Measurements from ENCODE around the gene HCRTR1.

HCRTR1 gene

DNA sequence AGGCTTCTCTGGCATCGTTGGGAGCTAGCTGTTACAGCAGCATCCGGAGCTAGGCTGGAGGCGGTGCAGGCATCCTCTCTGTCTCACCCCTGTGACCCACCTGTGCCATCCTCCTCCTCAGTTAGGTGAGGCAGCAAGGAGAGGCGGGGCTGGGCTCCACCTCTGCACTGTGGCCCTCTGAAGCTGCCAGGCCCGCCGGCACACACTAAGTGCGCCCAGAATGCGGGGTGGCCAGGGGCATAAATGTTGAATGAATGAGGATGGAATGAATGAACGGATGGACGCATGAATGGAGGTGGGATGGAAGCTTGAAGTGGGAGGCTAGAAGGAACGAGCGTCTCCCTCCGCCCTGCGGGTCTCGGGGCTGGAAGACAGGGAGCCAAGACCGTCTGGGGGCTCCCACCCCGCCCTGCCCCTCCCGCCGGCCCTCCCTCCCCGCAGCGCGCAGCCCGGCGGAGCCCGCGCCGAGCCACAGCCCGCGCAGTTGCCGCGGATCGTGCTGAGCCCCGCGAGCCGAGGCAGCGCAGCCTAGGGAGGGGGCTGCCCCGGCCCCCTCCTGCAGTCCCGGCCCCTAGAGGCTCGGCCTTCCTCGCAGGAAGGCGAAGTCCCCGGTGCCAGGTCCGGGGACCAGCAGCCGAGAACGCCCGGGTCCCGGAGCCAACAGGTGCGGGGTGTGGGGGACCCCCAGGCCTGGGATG is at the start of gene HCRTR1:
HCRTR1 (plus strand) TSS at position 472 of the 698 bp plus-strand sequence. CDS start 1,504 bp downstream, outside the sequence.
- Histone ChIP-seq H3K4me3 (ENCODE audit: low read length) (peak within 1 kb of the TSS; percentile 39), H3K27me3 (ENCODE audit: insufficient read depth, low read length) (peaks cover 26% of the 10 kb centered on the region), H3K4me1 (ENCODE audit: insufficient read depth, low read length) (peaks cover 12% of the 10 kb centered on the region), H3K36me3 (ENCODE audit: insufficient read depth, low read length) (no peaks in the 10 kb centered on the region), H2AFZ (ENCODE audit: low read depth, low read length) (peak within 1 kb of the TSS; percentile 73), H3K9me3 (ENCODE audit: low read length) (no peaks in the 10 kb centered on the region)

DNA sequence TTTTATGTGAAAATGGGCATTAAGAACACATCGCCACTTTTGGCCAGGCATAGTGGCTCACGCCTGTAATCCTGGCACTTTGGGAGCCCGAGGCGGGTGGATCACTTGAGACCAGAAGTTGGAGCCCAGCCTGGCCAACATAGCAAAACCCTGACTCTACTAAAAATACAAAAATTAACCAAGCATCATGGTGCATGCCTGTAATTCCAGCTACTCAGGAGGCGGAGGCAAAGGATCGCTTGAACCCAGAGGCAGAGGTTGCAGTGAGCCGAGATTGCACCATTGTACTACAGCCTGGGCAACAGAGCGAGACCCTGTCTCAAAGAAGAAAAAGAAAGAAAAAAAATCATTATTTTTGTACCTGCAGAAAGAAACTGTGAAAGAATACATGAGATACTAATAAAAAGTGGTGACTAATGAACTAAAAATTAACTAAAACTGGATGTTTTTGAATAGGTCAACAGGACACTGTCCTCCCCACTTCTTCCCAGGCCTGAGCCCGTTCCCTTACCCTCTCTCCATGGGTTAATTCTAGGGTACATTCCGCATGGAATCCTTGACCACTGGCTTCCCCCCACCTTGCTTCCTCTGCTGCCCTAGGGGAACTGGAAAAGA is 49.4 kb upstream of the HCRTR1 start:
- Histone ChIP-seq H3K4me1 (ENCODE audit: insufficient read depth, low read length) (peaks cover 7% of the 10 kb centered on the region), H3K36me3 (ENCODE audit: insufficient read depth, low read length) (no peaks in the 10 kb centered on the region), H3K9me3 (ENCODE audit: low read length) (no peaks in the 10 kb centered on the region), H3K4me3 (ENCODE audit: low read length) (no peak overlapping the region), H2AFZ (ENCODE audit: low read depth, low read length) (no peak overlapping the region), H3K27me3 (ENCODE audit: insufficient read depth, low read length) (peaks cover 14% of the 10 kb centered on the region)

DNA sequence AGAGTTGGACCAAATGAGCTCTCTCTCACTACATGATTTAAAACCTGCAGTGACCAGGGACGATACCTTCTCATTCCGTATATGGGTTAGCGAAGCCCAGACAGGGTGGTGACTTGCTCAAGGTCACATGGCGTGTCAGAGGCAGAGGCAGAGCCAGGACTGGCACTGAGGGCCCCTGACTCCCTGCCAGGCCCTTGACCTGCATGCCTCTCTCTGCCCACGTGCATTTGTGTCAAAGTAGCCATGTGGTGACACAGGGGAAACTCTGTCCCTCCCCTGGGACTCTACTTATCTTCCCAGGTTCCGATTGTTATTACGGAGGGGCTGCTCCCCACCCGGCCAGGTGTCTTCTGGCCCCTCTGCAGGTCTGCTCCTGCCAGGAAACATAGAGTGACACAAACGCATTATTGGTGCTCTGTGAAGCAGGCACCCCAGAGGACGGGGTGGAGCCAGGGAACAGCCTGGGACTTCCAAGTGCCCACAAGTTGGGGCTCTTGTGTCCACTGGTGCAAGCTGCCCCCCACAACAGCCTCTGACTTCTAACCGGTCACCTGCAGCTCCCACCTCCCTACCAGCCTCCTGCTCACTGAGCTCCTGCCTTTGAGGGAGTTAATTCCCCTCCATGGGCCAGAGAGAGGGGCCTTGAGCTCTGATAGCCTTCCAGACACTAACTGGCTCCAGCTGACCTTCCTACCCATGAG is 48.4 kb upstream of the HCRTR1 start:
- no peaks in the 10 kb centered on the region for H3K9me3 ChIP-seq (ENCODE audit: low read length)
- H2AFZ ChIP-seq (ENCODE audit: low read depth, low read length), result no peak overlapping the region
- peaks cover 7% of the 10 kb centered on the region for H3K4me1 ChIP-seq (ENCODE audit: insufficient read depth, low read length)
- no peak overlapping the region for H3K4me3 ChIP-seq (ENCODE audit: low read length)
- no peaks in the 10 kb centered on the region for H3K36me3 ChIP-seq (ENCODE audit: insufficient read depth, low read length)
- peaks cover 17% of the 10 kb centered on the region for H3K27me3 ChIP-seq (ENCODE audit: insufficient read depth, low read length)

DNA sequence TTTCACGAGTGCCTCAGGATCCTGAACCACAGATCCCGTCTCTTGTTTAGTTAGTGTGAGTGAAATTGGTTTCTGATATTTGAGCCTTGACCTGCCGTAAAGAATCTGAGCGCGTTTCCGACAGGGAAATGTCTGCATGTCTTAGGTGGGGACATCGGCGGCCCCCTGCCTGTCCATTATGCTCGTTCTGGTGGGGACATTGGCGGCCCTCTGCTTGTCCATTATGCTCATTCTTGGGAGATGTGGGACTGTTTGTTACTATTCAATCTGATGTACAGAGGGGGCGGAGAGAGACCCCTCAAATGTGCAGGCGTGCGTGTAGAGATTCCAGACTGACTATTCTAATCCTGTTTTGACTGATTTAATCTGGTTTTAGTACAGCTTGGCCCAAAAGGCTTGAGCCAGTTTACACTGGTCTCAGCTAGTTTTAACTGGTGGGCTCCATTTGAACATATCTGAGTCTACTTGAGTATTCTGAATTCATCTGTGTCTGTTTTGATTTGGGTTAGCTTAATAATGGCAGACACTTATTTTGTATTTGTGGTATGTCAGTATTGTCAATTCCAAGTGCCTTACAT is 47.8 kb upstream of the HCRTR1 start:
- peaks cover 22% of the 10 kb centered on the region for H3K27me3 ChIP-seq (ENCODE audit: insufficient read depth, low read length)
- peak overlapping the region; percentile 57 for H2AFZ ChIP-seq (ENCODE audit: low read depth, low read length)
- no peaks in the 10 kb centered on the region for H3K9me3 ChIP-seq (ENCODE audit: low read length)
- no peaks in the 10 kb centered on the region for H3K36me3 ChIP-seq (ENCODE audit: insufficient read depth, low read length)
- no peak overlapping the region for H3K4me3 ChIP-seq (ENCODE audit: low read length)
- H3K4me1 ChIP-seq (ENCODE audit: insufficient read depth, low read length), result peaks cover 7% of the 10 kb centered on the region

DNA sequence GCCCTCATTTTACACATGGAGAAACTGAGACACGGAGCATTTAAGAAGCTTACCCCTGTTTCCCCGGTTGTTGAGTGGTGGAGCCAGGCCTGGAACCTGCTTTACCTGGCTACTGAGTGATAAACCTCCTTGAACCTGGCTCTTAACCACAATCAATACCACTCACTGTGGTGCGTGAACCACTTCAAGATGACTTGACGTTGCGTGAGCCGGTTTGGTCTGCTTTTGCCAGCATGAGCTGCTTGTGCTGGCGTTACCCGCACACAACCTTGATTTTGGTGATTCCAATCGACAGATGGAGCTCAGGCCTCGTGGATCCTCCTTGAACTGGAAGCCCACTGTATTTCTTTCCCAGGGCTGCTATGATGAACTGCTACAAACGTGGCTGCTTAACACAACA is 47.3 kb upstream of the HCRTR1 start:
- no peaks in the 10 kb centered on the region for H3K9me3 ChIP-seq (ENCODE audit: low read length)
- peaks cover 27% of the 10 kb centered on the region for H3K27me3 ChIP-seq (ENCODE audit: insufficient read depth, low read length)
- no peak overlapping the region for H2AFZ ChIP-seq (ENCODE audit: low read depth, low read length)
- no peak overlapping the region for H3K4me3 ChIP-seq (ENCODE audit: low read length)
- no peaks in the 10 kb centered on the region for H3K36me3 ChIP-seq (ENCODE audit: insufficient read depth, low read length)
- H3K4me1 ChIP-seq (ENCODE audit: insufficient read depth, low read length), result peaks cover 7% of the 10 kb centered on the region

DNA sequence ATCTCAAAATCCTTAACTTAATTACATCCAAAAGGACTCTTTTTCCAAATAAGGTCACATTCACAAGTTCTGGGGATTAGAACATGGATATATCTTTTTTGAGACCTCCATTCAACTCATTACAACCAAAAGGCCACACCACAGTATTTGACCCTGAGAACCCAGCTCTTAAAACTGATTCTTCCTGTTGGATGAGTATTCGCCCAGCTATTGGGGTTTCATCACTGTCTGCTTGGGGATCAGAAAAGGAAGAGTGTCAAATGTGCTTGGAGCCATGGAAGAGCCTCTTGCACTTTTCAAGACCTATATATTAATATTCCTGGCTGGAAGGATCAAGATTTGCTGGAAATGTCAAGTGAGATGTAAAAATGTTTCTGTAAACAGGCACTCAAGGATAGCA is 46.6 kb upstream of the HCRTR1 start:
- H3K4me3 ChIP-seq (ENCODE audit: low read length), result no peak overlapping the region
- peaks cover 33% of the 10 kb centered on the region for H3K27me3 ChIP-seq (ENCODE audit: insufficient read depth, low read length)
- H3K36me3 ChIP-seq (ENCODE audit: insufficient read depth, low read length), result no peaks in the 10 kb centered on the region
- peaks cover 7% of the 10 kb centered on the region for H3K4me1 ChIP-seq (ENCODE audit: insufficient read depth, low read length)
- no peaks in the 10 kb centered on the region for H3K9me3 ChIP-seq (ENCODE audit: low read length)
- no peak overlapping the region for H2AFZ ChIP-seq (ENCODE audit: low read depth, low read length)

DNA sequence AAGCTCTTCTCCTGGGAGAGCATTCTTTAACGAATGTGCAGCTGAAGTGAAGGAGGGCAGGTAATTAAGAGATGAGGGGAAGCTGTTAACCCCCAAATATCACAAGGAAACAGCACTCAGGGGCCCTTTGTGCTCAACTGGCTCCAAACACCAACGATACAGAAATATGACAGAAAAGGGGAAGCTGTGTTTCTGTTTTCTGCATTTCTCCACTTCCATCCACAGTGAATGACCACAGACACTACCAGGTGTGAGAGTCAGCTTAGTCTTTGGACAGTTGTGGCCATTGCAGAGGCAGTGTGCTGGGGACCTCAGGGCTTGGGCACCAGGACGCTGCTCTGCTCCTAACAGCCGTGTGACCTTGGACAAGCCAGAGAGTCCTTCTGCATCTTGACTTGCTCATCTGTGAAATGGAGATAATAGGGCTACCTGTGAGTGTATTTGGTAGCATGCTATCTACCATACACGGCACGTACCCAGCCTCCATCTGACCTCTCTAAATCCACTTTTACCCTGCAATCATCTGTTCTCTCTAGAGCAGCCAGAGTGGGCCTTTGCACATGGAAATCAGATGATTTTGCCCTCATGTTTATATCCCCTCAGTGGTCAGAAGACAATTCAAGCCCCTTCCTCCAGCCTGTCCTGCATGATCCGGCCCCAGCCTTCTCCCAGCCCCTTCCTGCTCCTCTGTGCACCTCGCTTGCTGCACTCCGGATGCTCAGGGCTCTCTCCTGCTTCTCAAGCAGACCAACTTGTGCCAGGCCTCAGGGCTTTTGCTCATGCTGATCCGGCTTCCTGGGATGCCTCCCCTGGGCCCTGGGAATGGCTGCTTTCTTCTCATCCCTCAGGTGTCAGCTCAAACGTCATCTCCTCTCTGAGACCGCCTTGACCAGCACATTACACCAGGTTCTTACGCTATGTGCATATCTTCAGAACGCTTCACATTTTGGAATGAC is 45.9 kb upstream of the HCRTR1 start:
- Histone ChIP-seq H3K4me3 (ENCODE audit: low read length) (no peak overlapping the region), H2AFZ (ENCODE audit: low read depth, low read length) (no peak overlapping the region), H3K27me3 (ENCODE audit: insufficient read depth, low read length) (peaks cover 40% of the 10 kb centered on the region), H3K36me3 (ENCODE audit: insufficient read depth, low read length) (no peaks in the 10 kb centered on the region), H3K4me1 (ENCODE audit: insufficient read depth, low read length) (peaks cover 7% of the 10 kb centered on the region), H3K9me3 (ENCODE audit: low read length) (no peaks in the 10 kb centered on the region)

DNA sequence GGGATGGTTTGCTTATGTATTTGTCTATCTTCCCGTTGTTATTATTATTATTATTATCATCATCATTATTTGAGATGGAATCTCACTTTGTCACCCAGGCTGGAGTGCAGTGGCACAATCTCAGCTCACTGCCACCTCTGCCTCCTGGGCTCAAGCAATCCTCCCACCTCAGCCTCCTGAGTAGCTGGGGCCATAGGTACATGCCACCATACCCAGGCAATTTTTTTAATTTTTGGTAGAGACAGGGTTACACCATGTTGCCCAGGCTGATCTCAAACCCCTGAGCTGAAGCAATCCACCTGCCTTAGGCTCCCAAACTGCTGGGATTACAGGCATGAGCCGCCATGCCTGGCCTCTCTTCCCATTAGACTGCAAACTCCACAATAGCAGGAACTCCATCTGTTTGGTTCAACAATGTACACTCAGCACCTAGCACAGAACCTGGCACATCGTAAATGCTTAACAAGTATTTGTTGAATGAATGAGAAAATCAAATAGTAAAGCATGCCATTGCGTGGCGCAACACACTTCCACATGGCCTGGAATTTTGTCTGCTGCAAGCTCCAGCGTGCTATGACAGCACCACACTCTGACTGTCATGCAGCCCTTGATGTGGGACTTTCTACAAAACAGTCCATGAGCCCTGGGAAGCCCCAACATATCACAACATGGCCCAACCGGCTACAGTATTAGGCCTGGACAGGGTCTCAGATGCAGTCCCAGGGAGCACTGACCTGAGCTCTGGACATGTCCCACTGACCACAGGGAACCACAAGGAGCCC is 45.0 kb upstream of the HCRTR1 start:
- peaks cover 49% of the 10 kb centered on the region for H3K27me3 ChIP-seq (ENCODE audit: insufficient read depth, low read length)
- H2AFZ ChIP-seq (ENCODE audit: low read depth, low read length), result no peak overlapping the region
- no peaks in the 10 kb centered on the region for H3K9me3 ChIP-seq (ENCODE audit: low read length)
- no peaks in the 10 kb centered on the region for H3K36me3 ChIP-seq (ENCODE audit: insufficient read depth, low read length)
- no peak overlapping the region for H3K4me3 ChIP-seq (ENCODE audit: low read length)
- H3K4me1 ChIP-seq (ENCODE audit: insufficient read depth, low read length), result peaks cover 7% of the 10 kb centered on the region

DNA sequence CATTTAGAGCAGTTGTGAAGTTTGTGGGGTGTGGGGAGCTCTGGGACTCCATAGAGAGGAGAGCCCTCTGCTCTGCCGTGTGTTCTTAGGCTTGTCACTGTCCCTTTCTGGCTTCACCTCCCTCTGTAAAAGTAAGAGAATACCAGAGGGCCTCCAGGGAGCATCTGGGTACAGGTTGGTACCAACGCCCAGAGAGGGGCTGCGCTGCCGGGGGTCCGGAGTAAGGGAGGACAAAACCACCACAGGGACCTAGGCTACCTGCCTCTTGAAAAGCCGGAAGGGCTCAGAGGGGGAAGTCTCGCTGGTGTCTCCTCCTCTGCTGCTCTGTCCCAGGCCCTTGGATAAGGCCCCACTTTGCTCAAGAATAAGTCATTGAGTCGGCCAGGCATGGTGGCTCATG is 44.2 kb upstream of the HCRTR1 start:
- peaks cover 54% of the 10 kb centered on the region for H3K27me3 ChIP-seq (ENCODE audit: insufficient read depth, low read length)
- no peaks in the 10 kb centered on the region for H3K36me3 ChIP-seq (ENCODE audit: insufficient read depth, low read length)
- peaks cover 7% of the 10 kb centered on the region for H3K4me1 ChIP-seq (ENCODE audit: insufficient read depth, low read length)
- no peak overlapping the region for H2AFZ ChIP-seq (ENCODE audit: low read depth, low read length)
- H3K9me3 ChIP-seq (ENCODE audit: low read length), result no peaks in the 10 kb centered on the region
- H3K4me3 ChIP-seq (ENCODE audit: low read length), result no peak overlapping the region

DNA sequence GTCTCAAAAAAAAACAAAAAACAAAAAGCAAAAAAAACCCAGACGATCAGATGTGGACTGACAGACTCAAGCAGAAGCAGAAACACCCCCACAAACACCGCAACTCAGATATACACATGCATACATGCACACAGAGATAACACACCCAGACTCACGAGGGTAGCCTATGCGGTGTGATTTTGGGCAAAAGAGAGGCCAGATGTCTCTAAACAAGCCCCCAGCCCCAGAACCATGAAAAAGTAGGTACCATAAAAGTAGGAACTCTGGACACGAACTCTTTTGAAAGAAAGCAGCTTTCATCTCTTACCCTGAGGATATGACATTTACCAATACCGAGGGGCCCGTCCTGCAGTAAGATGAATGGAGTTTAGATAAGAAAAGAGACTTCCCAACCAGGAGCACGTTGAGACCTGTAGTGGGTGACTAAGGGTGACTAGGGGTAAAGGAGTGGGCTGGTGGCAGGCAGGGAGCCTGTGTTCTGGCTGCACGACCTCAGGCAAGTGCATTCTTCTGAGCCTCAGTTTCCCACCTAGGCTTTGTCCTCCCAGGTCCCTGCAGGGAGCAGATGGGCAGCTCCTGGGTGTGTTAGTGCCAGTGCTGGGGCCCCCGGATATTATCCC is 42.6 kb upstream of the HCRTR1 start:
- H3K9me3 ChIP-seq (ENCODE audit: low read length), result no peaks in the 10 kb centered on the region
- H2AFZ ChIP-seq (ENCODE audit: low read depth, low read length), result no peak overlapping the region
- H3K36me3 ChIP-seq (ENCODE audit: insufficient read depth, low read length), result no peaks in the 10 kb centered on the region
- H3K4me1 ChIP-seq (ENCODE audit: insufficient read depth, low read length), result peaks cover under 1% of the 10 kb centered on the region
- peaks cover 57% of the 10 kb centered on the region for H3K27me3 ChIP-seq (ENCODE audit: insufficient read depth, low read length)
- H3K4me3 ChIP-seq (ENCODE audit: low read length), result no peak overlapping the region

DNA sequence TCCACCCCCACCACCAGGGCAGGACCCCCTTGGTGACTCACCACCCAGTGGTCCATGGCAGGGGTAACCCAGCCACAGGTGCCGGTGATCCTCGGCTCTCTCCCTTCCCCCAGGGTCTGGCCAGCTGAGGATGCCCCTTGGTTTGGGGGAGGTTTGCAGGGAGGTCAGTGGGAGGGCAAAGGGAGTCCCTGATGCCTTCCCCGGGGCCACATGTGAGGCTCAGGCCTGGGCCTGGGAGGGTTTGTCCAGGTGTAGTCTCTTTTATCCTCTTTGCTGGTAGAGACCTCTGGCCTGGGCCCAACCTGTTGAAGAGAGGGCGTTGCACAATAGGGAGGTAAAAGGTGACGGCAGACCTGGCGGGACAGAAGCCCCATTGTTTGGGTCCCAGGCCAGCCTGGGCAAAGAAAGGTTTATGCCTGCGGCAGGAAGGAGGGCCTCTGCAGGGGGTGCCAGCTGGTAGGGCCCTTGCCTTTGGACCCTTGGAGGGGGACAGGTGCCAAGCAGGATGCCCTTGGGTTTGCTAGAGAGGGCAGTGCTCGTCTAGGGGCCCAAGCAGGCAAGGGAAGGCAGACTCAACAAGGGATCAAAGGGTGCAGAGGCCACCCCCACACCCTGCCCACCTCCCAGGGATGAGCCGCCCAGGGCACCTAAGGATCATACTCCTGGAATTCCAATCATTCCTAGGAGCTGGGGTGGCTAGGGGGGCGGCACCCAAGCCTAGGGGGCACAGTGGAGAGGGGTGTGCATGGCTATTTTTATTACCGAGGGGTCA is 41.9 kb upstream of the HCRTR1 start:
- Histone ChIP-seq H3K4me1 (ENCODE audit: insufficient read depth, low read length) (no peaks in the 10 kb centered on the region), H3K27me3 (ENCODE audit: insufficient read depth, low read length) (peaks cover 62% of the 10 kb centered on the region), H3K9me3 (ENCODE audit: low read length) (no peaks in the 10 kb centered on the region)

More for the DNA sequence above, 41.9 kb upstream of the HCRTR1 start:
- Histone ChIP-seq H2AFZ (ENCODE audit: low read depth, low read length) (no peak overlapping the region), H3K36me3 (ENCODE audit: insufficient read depth, low read length) (no peaks in the 10 kb centered on the region), H3K4me3 (ENCODE audit: low read length) (no peak overlapping the region)
